ENCODE measurements around the gene DLG2.
A peak's percentile ranks its signal among the peaks of the same experiment; 100 is the strongest.
"Not testable (repeated sequence)": the region's sequence is repeated elsewhere in the genome, so short reads cannot be mapped to it uniquely, and the experiment has no call there.

Gene DLG2

DNA sequence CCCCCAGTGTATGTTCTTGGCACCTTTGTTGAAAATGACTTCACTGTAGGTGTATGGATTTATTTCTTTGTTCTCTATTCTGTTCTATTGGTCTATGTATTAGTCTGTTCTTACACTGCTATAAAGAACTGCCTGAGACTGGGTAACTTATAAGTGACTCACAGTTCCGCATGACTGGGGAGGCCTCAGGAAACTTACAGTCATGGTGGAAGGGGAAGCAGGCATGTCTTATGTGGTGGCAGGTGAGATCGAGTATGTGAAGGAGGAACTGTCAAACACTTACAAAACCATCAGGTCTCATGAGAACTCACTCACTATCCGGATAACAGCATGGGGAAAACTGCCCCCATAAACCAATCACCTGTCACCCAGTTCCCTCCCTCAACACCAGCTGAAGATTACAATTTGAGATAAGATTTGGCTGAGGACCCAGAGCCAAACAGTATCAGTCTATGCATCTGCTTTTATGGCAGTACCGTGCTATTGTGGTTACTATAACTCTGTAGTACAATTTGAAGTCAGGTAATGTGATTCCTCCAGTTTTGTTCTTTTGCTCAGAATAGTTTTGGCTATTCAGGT, 836.2 kb downstream of the DLG2 start:
- Mint-ChIP-seq H3K4me3 (no peak overlapping the region), H3K4me1 (peaks cover 3 to 4% of the 10 kb centered on the region in 2 donors), H3K36me3 (no peaks in the 10 kb centered on the region), H3K9me3 (peaks cover 5 to 12% of the 10 kb centered on the region in 2 donors), H3K27me3 (no peaks in the 10 kb centered on the region), H3K27ac (no peak overlapping the region)
- DNase-seq (no peak), ATAC-seq (replicated peaks) (peak; percentile 53 to 74)

DNA sequence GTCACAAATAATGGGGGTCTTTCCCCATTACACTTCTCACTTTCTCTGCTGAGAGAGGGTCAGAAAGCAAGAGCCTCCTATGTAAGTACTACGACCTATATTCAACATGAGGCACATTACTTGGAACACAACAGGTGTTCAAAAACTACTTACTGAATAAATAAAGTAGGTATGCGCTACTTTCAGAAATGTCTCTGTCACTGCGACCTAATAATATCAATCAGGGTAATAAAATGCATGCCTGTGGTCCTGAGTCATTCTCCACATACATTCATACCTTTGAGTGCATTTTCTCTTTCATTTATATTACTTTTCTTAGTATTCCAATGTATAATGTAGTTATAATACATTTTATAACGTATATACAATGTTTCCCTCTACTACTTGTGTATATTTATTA, 838.9 kb downstream of the DLG2 start:
- no peak for DNase-seq
- Mint-ChIP-seq H3K9me3 (peaks cover 5 to 11% of the 10 kb centered on the region in 2 donors), H3K4me1 (peaks cover 3 to 4% of the 10 kb centered on the region in 2 donors), H3K36me3 (no peaks in the 10 kb centered on the region), H3K4me3 (no peak overlapping the region), H3K27ac (no peak overlapping the region), H3K27me3 (no peaks in the 10 kb centered on the region)
- no peak for ATAC-seq (replicated peaks)

DNA sequence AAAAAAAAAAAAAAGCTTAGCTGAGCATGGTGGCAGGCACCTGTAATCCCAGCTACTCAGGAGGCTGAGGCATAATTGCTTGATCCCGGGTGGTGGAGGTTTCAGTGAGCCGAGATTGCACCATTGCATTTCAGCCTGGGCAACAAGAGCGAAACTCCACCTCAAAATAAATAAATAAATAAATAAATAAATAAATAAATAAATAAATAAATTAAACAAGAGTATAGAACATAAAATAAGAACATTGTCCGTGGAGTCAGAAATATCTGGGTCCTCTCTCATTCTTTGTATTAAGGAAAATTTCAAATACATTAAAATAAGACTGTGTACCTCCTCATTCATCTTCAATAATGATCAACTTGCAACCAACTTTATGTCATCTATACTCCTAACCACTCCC, 843.0 kb downstream of the DLG2 start:
- not testable (repeated sequence) for H3K27ac Mint-ChIP-seq; ATAC-seq (replicated peaks); H3K27me3 Mint-ChIP-seq; DNase-seq; H3K36me3 Mint-ChIP-seq; H3K9me3 Mint-ChIP-seq; H3K4me1 Mint-ChIP-seq; H3K4me3 Mint-ChIP-seq

GRCh38 chr11:84780689-84781293, 846.4 kb downstream of the DLG2 start:
- Mint-ChIP-seq H3K4me1 (no peaks in the 10 kb centered on the region), H3K27me3 (peaks cover 0 to 6% of the 10 kb centered on the region in 2 donors), H3K4me3 (no peak overlapping the region), H3K36me3 (no peaks in the 10 kb centered on the region), H3K9me3 (peaks cover 0 to 4% of the 10 kb centered on the region in 2 donors), H3K27ac (no peak overlapping the region)
- ATAC-seq (replicated peaks) (no peak), DNase-seq (no peak)

DNA sequence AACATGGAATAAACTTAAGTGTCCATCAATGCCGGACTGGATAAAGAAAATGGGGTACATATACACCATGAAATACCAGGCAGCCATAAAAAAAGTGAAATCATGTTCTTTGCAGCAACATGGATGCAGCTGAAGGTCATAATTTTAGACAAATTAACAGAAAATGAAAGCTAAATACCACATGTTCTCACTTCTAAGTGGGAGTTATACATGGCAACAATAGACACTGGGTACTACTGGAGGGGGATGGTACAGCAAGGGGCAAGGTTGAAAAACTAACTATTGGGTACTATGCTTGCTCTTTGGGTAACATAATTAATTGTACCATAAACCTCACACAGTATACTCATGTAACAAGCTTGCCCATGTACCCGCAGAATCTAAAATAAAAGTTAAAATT, 851.6 kb downstream of the DLG2 start:
- peaks cover 0 to 6% of the 10 kb centered on the region in 2 donors for H3K27me3 Mint-ChIP-seq
- no peak for ATAC-seq (replicated peaks)
- peaks cover 8 to 10% of the 10 kb centered on the region in 2 donors for H3K9me3 Mint-ChIP-seq
- no peak for DNase-seq
- no peaks in the 10 kb centered on the region for H3K36me3 Mint-ChIP-seq
- H3K4me3 Mint-ChIP-seq, result no peak overlapping the region
- no peaks in the 10 kb centered on the region for H3K4me1 Mint-ChIP-seq
- no peak overlapping the region for H3K27ac Mint-ChIP-seq

- DNase-seq (no peak), ATAC-seq (replicated peaks) (no peak)
- no peaks in the 10 kb centered on the region for H3K27me3 Mint-ChIP-seq
- no peak overlapping the region for H3K4me3 Mint-ChIP-seq
- no peak overlapping the region for H3K27ac Mint-ChIP-seq
- H3K36me3 Mint-ChIP-seq, result no peaks in the 10 kb centered on the region
- H3K4me1 Mint-ChIP-seq, result no peaks in the 10 kb centered on the region
- peaks cover under 1 to 4% of the 10 kb centered on the region in 2 donors for H3K9me3 Mint-ChIP-seq
These were observed 863.2 kb downstream of the DLG2 start for GRCh38 chr11:84763931-84764330.

GRCh38 chr11:84757711-84758110, 869.4 kb downstream of the DLG2 start:
- H3K4me1 Mint-ChIP-seq, result no peaks in the 10 kb centered on the region
- no peaks in the 10 kb centered on the region for H3K36me3 Mint-ChIP-seq
- peaks cover 3 to 9% of the 10 kb centered on the region in 2 donors for H3K9me3 Mint-ChIP-seq
- no peak overlapping the region for H3K27ac Mint-ChIP-seq
- DNase-seq (no peak), ATAC-seq (replicated peaks) (no peak)
- no peaks in the 10 kb centered on the region for H3K27me3 Mint-ChIP-seq
- H3K4me3 Mint-ChIP-seq, result no peak overlapping the region

- H3K27me3 Mint-ChIP-seq, result no peaks in the 10 kb centered on the region
- ATAC-seq (replicated peaks), result no peak
- no peak overlapping the region for H3K4me3 Mint-ChIP-seq
- no peaks in the 10 kb centered on the region for H3K4me1 Mint-ChIP-seq
- peaks cover 3 to 7% of the 10 kb centered on the region in 2 donors for H3K9me3 Mint-ChIP-seq
- no peak for DNase-seq
- no peaks in the 10 kb centered on the region for H3K36me3 Mint-ChIP-seq
- no peak overlapping the region for H3K27ac Mint-ChIP-seq
These were observed 875.8 kb downstream of the DLG2 start for GRCh38 chr11:84751371-84751770.

- H3K9me3 Mint-ChIP-seq, result peaks cover 2% of the 10 kb centered on the region in 2 donors
- no peak for DNase-seq
- no peaks in the 10 kb centered on the region for H3K4me1 Mint-ChIP-seq
- H3K4me3 Mint-ChIP-seq, result no peak overlapping the region
- peak in 1 of 2 donors; percentile 29 for ATAC-seq (replicated peaks)
- no peaks in the 10 kb centered on the region for H3K27me3 Mint-ChIP-seq
- no peak overlapping the region for H3K27ac Mint-ChIP-seq
- H3K36me3 Mint-ChIP-seq, result no peaks in the 10 kb centered on the region
These were observed 879.3 kb downstream of the DLG2 start for GRCh38 chr11:84747871-84748270.

DNA sequence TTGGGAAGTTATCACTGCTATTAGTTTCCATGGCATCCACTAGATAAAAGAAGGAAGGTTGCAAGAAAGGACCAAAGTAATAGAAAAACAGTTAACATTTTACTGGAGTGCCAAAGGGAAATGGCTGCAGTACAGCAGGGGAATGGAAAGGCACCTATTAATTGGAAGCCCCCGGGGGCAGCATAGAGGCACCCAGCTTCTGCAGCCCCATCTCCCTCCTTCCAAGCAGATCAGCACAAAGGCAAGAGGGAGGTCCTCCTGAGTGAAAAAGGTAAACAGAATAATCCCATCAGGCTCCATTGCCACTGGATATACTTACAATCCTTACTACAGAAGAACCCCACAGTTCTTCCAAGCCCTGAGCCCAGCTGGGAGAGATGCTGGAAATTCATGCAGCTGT, 887.1 kb downstream of the DLG2 start:
- ATAC-seq (replicated peaks), result no peak
- H3K27ac Mint-ChIP-seq, result no peak overlapping the region
- H3K4me3 Mint-ChIP-seq, result no peak overlapping the region
- no peaks in the 10 kb centered on the region for H3K4me1 Mint-ChIP-seq
- DNase-seq, result no peak
- no peaks in the 10 kb centered on the region for H3K36me3 Mint-ChIP-seq
- H3K9me3 Mint-ChIP-seq, result peaks cover 4 to 10% of the 10 kb centered on the region in 2 donors
- no peaks in the 10 kb centered on the region for H3K27me3 Mint-ChIP-seq

DNA sequence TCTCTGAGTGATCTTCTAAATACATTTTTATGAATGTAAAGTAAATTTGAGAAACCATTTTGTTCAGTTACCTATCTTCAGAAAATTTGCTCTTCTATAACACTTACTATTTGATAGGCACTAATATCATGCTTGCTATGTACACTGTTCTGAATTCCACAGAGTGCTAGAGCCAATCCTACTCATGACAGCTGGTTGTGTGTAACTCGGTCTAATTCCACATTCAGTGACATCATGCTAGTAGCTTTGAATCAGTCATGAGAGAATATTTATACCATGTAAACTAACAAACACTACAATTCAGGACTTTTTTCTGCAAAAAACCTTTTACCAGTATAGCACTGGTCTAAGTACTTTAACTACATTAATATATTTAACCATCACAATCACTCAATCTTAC, 902.9 kb downstream of the DLG2 start:
- H3K27ac Mint-ChIP-seq, result no peak overlapping the region
- peaks cover 0 to 3% of the 10 kb centered on the region in 2 donors for H3K9me3 Mint-ChIP-seq
- no peak overlapping the region for H3K4me3 Mint-ChIP-seq
- ATAC-seq (replicated peaks) (no peak), DNase-seq (no peak)
- H3K4me1 Mint-ChIP-seq, result peaks cover 5 to 8% of the 10 kb centered on the region in 2 donors
- H3K27me3 Mint-ChIP-seq, result peaks cover 20 to 29% of the 10 kb centered on the region in 2 donors
- no peaks in the 10 kb centered on the region for H3K36me3 Mint-ChIP-seq

DNA sequence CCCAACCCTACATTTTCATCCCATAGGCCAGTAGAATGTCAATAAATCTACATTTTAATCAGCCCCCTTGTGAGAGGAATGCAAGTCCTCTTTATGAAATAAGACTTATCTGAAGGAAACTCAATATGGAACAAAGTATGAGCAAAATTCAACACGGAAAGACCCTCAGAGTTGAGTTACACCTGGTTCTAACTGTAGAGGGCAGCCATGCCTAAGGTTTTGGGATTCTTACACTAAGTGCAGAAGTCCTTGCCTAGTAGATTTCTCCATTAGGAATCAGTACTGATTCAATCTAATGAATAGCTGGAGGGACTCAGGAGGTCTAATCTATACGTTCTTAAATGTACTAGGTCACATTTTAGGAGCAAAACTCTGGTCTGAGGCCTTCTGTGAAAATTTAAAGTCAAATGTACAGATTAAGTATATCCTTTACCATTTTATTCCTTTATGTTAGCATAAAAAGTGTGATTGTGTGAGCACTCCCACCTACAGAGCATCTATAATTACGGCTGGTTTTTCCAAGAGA, 904.5 kb downstream of the DLG2 start:
- Mint-ChIP-seq H3K4me1 (peaks cover 5 to 8% of the 10 kb centered on the region in 2 donors), H3K36me3 (no peaks in the 10 kb centered on the region), H3K4me3 (no peak overlapping the region), H3K27ac (no peak overlapping the region), H3K27me3 (peaks cover 20 to 38% of the 10 kb centered on the region in 2 donors), H3K9me3 (peaks cover 0 to 3% of the 10 kb centered on the region in 2 donors)
- ATAC-seq (replicated peaks) (no peak), DNase-seq (no peak)

DNA sequence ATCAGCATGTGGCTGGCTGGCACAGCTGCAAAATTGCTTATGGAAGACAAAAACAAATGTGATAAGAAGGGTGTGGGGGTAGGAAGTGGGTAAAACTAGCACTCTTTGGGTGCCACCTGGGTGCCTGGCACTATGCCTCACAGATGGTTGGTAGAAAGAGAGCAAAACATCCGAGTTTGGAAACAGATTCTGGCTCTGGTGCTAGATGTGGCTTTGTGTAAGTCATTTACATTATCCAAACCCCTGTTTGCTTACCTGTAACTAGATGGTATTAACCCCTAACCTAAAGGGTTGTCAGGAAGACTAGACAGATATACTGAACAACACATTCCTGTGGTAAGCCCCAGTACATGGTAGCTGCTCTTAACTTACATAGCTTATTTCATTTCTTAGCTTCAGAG, 905.6 kb downstream of the DLG2 start:
- Mint-ChIP-seq H3K27ac (no peak overlapping the region), H3K27me3 (peaks cover 20 to 41% of the 10 kb centered on the region in 2 donors), H3K36me3 (no peaks in the 10 kb centered on the region), H3K4me1 (peaks cover 5 to 8% of the 10 kb centered on the region in 2 donors), H3K9me3 (peaks cover 0 to 3% of the 10 kb centered on the region in 2 donors), H3K4me3 (no peak overlapping the region)
- ATAC-seq (replicated peaks) (peak; percentile 21 to 22), DNase-seq (no peak)

GRCh38 chr11:84720706-84721402, 906.3 kb downstream of the DLG2 start:
- peak; percentile 53 to 70 for ATAC-seq (replicated peaks)
- Mint-ChIP-seq H3K9me3 (no peaks in the 10 kb centered on the region), H3K27ac (no peak overlapping the region), H3K4me1 (peaks cover 5 to 8% of the 10 kb centered on the region in 2 donors), H3K27me3 (peaks cover 20 to 43% of the 10 kb centered on the region in 2 donors), H3K36me3 (no peaks in the 10 kb centered on the region), H3K4me3 (peak overlapping the region; percentile 77 to 78)
- no peak for DNase-seq

Measured in stimulated activated naive B cell treated with anti-CD40 and anti-IgM and Interleukin-4, amounts not matched to agents 10 μg/mL and 1 μg/mL and 100 μg/mL, for 72 hours (primary cell).